Parathyroid adenoma (tissue), 2 donors: ENCODE data around the gene IGFBP6.

Experiments
- H2AFZ ChIP-seq: fragments of 300-600 bp; sonication (generic); one replicate; pipeline ENCODE4 v1.7.0; 2017; ENCODE audit warnings: antibody characterized with exemption, mild to moderate bottlenecking
- H3K27ac ChIP-seq: fragments of 300-600 bp; sonication (generic); one replicate; pipeline ENCODE4 v1.7.0; 2017
- H3K27me3 ChIP-seq: fragments of 300-600 bp; sonication (generic); one replicate; pipeline ENCODE4 v1.7.0; 2017; ENCODE audit warnings: low read length; ENCODE audit not compliant: control insufficient read depth, insufficient read depth
- H3K36me3 ChIP-seq: fragments of 300-600 bp; sonication (generic); one replicate; pipeline ENCODE4 v1.7.0; 2017; ENCODE audit warnings: low read length; ENCODE audit not compliant: control insufficient read depth, insufficient read depth
- H3K4me1 ChIP-seq: fragments of 300-600 bp; sonication (generic); one replicate; pipeline ENCODE4 v1.7.0; 2017; ENCODE audit warnings: control low read depth
- H3K4me2 ChIP-seq: fragments of 300-600 bp; sonication (generic); one replicate; pipeline ENCODE4 v1.7.0; 2017; ENCODE audit warnings: low read length
- H3K4me3 ChIP-seq: fragments of 300-600 bp; sonication (generic); one replicate; pipeline ENCODE4 v1.7.0; 2017; ENCODE audit warnings: low read depth, low read length
- H3K79me2 ChIP-seq: fragments of 300-600 bp; sonication (generic); one replicate; pipeline ENCODE4 v1.7.0; 2017; ENCODE audit warnings: control low read depth
- H3K9ac ChIP-seq: fragments of 300-600 bp; sonication (generic); one replicate; pipeline ENCODE4 v1.7.0; 2017; ENCODE audit warnings: mild to moderate bottlenecking
- H3K9me3 ChIP-seq: fragments of 300-600 bp; sonication (generic); one replicate; pipeline ENCODE4 v1.7.0; 2017; ENCODE audit warnings: low read length; ENCODE audit not compliant: control insufficient read depth
- TF ChIP-seq, protein P1 (sequence below): fragments of 300-600 bp; sonication (generic); IDR thresholded peaks from one replicate; pipeline ENCODE4 v1.7.0; 2017; ENCODE audit warnings: antibody characterized with exemption, mild to moderate bottlenecking
- donor health status: primary hyperparathyroidism.

IGFBP6 gene

GRCh38 chr12:53123578-53124351 is 26.3 kb downstream of the IGFBP6 start:
- H2AFZ ChIP-seq: no peak overlapping the region
- no peaks in the 10 kb centered on the region for H3K36me3 ChIP-seq
- H3K9me3 ChIP-seq: no peaks in the 10 kb centered on the region
- H3K9ac ChIP-seq: no peak overlapping the region
- H3K27me3 ChIP-seq: no peaks in the 10 kb centered on the region
- no peak overlapping the region for H3K27ac ChIP-seq
- H3K4me2 ChIP-seq: no peak overlapping the region
- TF ChIP-seq, protein P1, sequence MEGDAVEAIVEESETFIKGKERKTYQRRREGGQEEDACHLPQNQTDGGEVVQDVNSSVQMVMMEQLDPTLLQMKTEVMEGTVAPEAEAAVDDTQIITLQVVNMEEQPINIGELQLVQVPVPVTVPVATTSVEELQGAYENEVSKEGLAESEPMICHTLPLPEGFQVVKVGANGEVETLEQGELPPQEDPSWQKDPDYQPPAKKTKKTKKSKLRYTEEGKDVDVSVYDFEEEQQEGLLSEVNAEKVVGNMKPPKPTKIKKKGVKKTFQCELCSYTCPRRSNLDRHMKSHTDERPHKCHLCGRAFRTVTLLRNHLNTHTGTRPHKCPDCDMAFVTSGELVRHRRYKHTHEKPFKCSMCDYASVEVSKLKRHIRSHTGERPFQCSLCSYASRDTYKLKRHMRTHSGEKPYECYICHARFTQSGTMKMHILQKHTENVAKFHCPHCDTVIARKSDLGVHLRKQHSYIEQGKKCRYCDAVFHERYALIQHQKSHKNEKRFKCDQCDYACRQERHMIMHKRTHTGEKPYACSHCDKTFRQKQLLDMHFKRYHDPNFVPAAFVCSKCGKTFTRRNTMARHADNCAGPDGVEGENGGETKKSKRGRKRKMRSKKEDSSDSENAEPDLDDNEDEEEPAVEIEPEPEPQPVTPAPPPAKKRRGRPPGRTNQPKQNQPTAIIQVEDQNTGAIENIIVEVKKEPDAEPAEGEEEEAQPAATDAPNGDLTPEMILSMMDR: no peak
- H3K79me2 ChIP-seq: no peaks in the 10 kb centered on the region
- H3K4me3 ChIP-seq: no peak overlapping the region
- no peaks in the 10 kb centered on the region for H3K4me1 ChIP-seq

GRCh38 chr12:53124352-53124723 is 26.9 kb downstream of the IGFBP6 start:
- H2AFZ ChIP-seq: no peak overlapping the region
- no peak overlapping the region for H3K9ac ChIP-seq
- no peak overlapping the region for H3K4me2 ChIP-seq
- TF ChIP-seq, protein P1: no peak
- no peaks in the 10 kb centered on the region for H3K36me3 ChIP-seq
- H3K4me3 ChIP-seq: no peak overlapping the region
- no peaks in the 10 kb centered on the region for H3K4me1 ChIP-seq
- H3K27me3 ChIP-seq: no peaks in the 10 kb centered on the region
- H3K27ac ChIP-seq: no peak overlapping the region
- no peaks in the 10 kb centered on the region for H3K79me2 ChIP-seq
- H3K9me3 ChIP-seq: no peaks in the 10 kb centered on the region

DNA sequence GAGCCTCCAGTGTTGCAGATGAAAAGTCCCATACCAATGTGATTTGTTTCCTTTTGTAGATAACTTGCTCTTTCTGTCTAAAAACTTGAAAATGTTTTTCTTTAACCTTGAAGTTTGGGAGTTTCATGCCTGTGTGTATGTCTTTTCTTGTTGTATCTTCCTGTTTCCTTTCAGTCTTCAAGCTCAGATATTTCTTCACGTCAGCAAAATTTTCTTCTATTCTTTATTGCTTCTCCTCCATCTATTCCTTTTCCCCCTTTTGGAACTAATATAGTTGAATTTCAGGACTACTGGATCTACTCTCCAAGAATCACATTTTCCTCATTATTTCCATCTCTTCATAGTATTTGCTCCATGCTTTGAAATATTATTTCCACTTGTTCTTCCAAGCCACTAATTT is 29.7 kb downstream of the IGFBP6 start:
- TF ChIP-seq, protein P1: no peak
- Histone ChIP-seq H2AFZ (no peak overlapping the region), H3K9me3 (no peaks in the 10 kb centered on the region), H3K27ac (no peak overlapping the region), H3K4me2 (no peak overlapping the region), H3K79me2 (no peaks in the 10 kb centered on the region), H3K27me3 (no peaks in the 10 kb centered on the region), H3K4me3 (no peak overlapping the region), H3K9ac (no peak overlapping the region), H3K4me1 (no peaks in the 10 kb centered on the region), H3K36me3 (no peaks in the 10 kb centered on the region)

DNA sequence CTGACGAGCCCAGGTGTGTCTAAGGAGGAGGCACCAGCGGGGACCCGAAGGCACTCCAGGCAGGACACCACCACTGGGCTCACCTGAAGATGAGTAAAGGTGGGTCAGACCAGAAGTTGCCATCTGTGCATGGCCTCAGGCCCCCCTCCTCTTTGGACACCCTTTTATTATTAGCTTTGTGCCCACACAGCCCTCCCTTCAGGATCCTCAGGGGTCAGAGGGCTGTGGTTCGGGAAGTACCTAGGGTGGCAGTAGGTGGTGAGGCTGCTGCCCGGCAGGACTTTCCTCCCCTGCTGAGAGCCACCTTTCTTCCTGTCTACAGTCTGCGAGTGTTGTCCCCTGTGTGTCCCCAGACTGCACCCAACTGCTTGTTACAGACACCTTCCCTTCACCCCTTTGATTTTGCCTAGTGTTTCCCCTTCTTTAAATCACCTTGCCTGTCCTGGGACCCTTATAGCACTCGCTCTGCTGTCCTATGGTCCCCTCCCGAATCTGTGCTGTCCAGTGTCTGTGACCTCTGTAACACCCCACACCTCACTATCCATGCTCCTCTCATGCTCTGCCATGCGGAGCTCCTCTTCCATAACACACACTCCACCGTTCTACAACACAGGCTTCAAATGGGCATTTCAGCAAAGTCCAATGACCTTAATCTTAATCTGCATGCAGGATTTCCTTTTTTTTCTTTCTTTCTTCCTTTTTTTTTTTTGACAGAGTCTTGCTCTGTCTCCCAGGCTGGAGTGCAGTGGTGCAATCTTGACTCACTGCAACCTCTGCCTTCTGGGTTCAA is 31.5 kb downstream of the IGFBP6 start:
- Histone ChIP-seq H3K9me3 (no peaks in the 10 kb centered on the region), H3K27ac (no peak overlapping the region), H3K4me3 (no peak overlapping the region), H3K27me3 (no peaks in the 10 kb centered on the region), H3K4me1 (no peaks in the 10 kb centered on the region), H2AFZ (no peak overlapping the region), H3K79me2 (no peaks in the 10 kb centered on the region), H3K36me3 (no peaks in the 10 kb centered on the region), H3K4me2 (no peak overlapping the region), H3K9ac (no peak overlapping the region)
- TF ChIP-seq, protein P1: no peak
